IMR-90 (cell line): Measurements from ENCODE around the gene RTBDN. TPM values are rescaled to one million over a fixed set of nuclear protein-coding genes. Genes with fewer than 3 reads are reported as not detected.
A peak's percentile ranks its signal among the peaks of the same experiment; 100 is the strongest.

Experiments
- ATAC-seq: fragments of 200-7000 bp; cut with Tn5 transposase; 2 replicates; pipeline ENCODE4 v1.9.1; 2020; ENCODE audit warnings: low read depth, mild to moderate bottlenecking, moderate library complexity
- BruUV-seq: library from RNA; stranded (reverse); fragments of 400-500 nt; replicated peaks from 2 replicates; lab custom pipeline; 2021; lab: Mats Ljungman, UMichigan
- CTCF ChIA-PET: fragments of 300-600 bp; formaldehyde crosslinking; extraction: SDS; loops from one replicate; lab custom pipeline; 2021; ENCODE audit warnings: antibody characterized with exemption; lab: Yijun Ruan, JAX
- POLR2A ChIA-PET: fragments of 300-600 bp; sonication (Branson Sonifier 250); formaldehyde crosslinking; loops from one replicate; lab custom pipeline; 2022; ENCODE audit warnings: antibody characterized with exemption; ENCODE audit not compliant: unreplicated experiment; lab: Charles Lee
- DNase-seq: peaks from one replicate; pipeline ENCODE4 v3.0.0; 2013
- H2AFZ ChIP-seq: replicated peaks from 2 replicates; pipeline ENCODE3; 2013; ENCODE audit warnings: low read length, mild to moderate bottlenecking; ENCODE audit not compliant: poor library complexity
- H2AK5ac ChIP-seq: 2 replicates; pipeline ENCODE4 v1.6.1; 2013; ENCODE audit warnings: low read depth, low read length, inconsistent platforms
- H2AK9ac ChIP-seq: replicated peaks from 2 replicates; pipeline ENCODE3; 2013; ENCODE audit warnings: mild to moderate bottlenecking, low read depth, low read length, moderate library complexity; ENCODE audit not compliant: poor library complexity
- H2BK120ac ChIP-seq: 2 replicates; pipeline ENCODE4 v1.6.1; 2013; ENCODE audit warnings: low read depth, low read length, inconsistent platforms
- H2BK15ac ChIP-seq: 3 replicates; pipeline ENCODE4 v1.6.1; 2013; ENCODE audit warnings: low read depth, low read length, inconsistent platforms
- H2BK20ac ChIP-seq: 2 replicates; pipeline ENCODE4 v1.6.1; 2013; ENCODE audit warnings: low read depth, mild to moderate bottlenecking, inconsistent platforms, low read length, moderate library complexity
- H2BK5ac ChIP-seq: 2 replicates; pipeline ENCODE4 v1.6.1; 2013; ENCODE audit warnings: mild to moderate bottlenecking, low read depth, low read length, inconsistent platforms; ENCODE audit not compliant: poor library complexity, severe bottlenecking
- H3K14ac ChIP-seq: replicated peaks from 2 replicates; pipeline ENCODE4 v1.6.1; 2013; ENCODE audit warnings: low read depth, low read length, inconsistent platforms
- H3K18ac ChIP-seq: 2 replicates; pipeline ENCODE4 v1.6.1; 2013; ENCODE audit warnings: low read depth, low read length, control low read depth
- H3K23ac ChIP-seq: 2 replicates; pipeline ENCODE4 v1.6.1; 2013; ENCODE audit warnings: low read depth, low read length, inconsistent platforms
- H3K27ac ChIP-seq: 2 replicates; pipeline ENCODE4 v1.5.1; 2013; ENCODE audit warnings: mild to moderate bottlenecking, control low read depth, low read length; ENCODE audit not compliant: insufficient read depth
- H3K27me3 ChIP-seq: 2 replicates; pipeline ENCODE4 v1.6.1; 2013; ENCODE audit warnings: low read length; ENCODE audit not compliant: control insufficient read depth, insufficient read depth
- H3K36me3 ChIP-seq: 2 replicates; pipeline ENCODE4 v1.6.1; 2013; ENCODE audit warnings: low read length, mixed read lengths; ENCODE audit not compliant: control insufficient read depth, insufficient read depth
- H3K4ac ChIP-seq: 2 replicates; pipeline ENCODE4 v1.6.1; 2013; ENCODE audit warnings: low read depth, low read length, inconsistent platforms
- H3K4me1 ChIP-seq: 2 replicates; pipeline ENCODE4 v1.6.1; 2013; ENCODE audit warnings: low read length, mixed read lengths; ENCODE audit not compliant: control insufficient read depth, insufficient read depth
- H3K4me2 ChIP-seq: 2 replicates; pipeline ENCODE4 v1.6.1; 2013; ENCODE audit warnings: low read depth, mild to moderate bottlenecking, control low read depth, low read length, moderate library complexity
- H3K4me3 ChIP-seq: 2 replicates; pipeline ENCODE4 v1.5.1; 2013; ENCODE audit warnings: low read depth, mild to moderate bottlenecking, control low read depth, low read length, moderate library complexity; ENCODE audit not compliant: insufficient read depth
- H3K56ac ChIP-seq: 2 replicates; pipeline ENCODE4 v1.6.1; 2013; ENCODE audit warnings: low read length, inconsistent platforms; ENCODE audit not compliant: insufficient read depth; ENCODE audit errors: extremely low read depth
- H3K79me1 ChIP-seq, 2 experiments: 2 replicates each; pipeline ENCODE4 v1.6.1; 2013; ENCODE audit warnings: low read length in 2 of 2, inconsistent platforms in 1 of 2, low read depth in 1 of 2
- H3K9ac ChIP-seq: 2 replicates; pipeline ENCODE4 v1.6.1; 2013; ENCODE audit warnings: low read depth, low read length, control low read depth
- H3K9me1 ChIP-seq: 2 replicates; pipeline ENCODE4 v1.6.1; 2013; ENCODE audit warnings: low read length, inconsistent platforms; ENCODE audit not compliant: insufficient read depth
- H3K9me3 ChIP-seq: 2 replicates; pipeline ENCODE4 v1.6.1; 2013; ENCODE audit warnings: low read length; ENCODE audit not compliant: control insufficient read depth, insufficient read depth
- H4K20me1 ChIP-seq: 2 replicates; pipeline ENCODE4 v1.6.1; 2013; ENCODE audit warnings: low read length, inconsistent platforms; ENCODE audit not compliant: insufficient read depth
- H4K5ac ChIP-seq: 2 replicates; pipeline ENCODE4 v1.6.1; 2013; ENCODE audit warnings: mild to moderate bottlenecking, low read depth, low read length, control low read depth
- H4K8ac ChIP-seq, 2 experiments: 2 replicates each; pipeline ENCODE4 v1.6.1; 2013; ENCODE audit warnings: low read depth in 2 of 2, low read length in 2 of 2, control low read depth in 1 of 2, inconsistent platforms in 1 of 2
- H4K91ac ChIP-seq: 2 replicates; pipeline ENCODE4 v1.6.1; 2013; ENCODE audit warnings: low read depth, low read length, inconsistent platforms; ENCODE audit not compliant: insufficient read depth
- BHLHE40 ChIP-seq: fragments of 150-350 bp; IDR thresholded peaks from 2 replicates; pipeline ENCODE4 v1.6.1; 2016; ENCODE audit warnings: mild to moderate bottlenecking, low read depth, low read length
- CEBPB ChIP-seq: IDR thresholded peaks from 2 replicates; pipeline ENCODE4 v1.6.1; 2012; ENCODE audit warnings: low read depth, low read length, improper control_type of control experiment
- CTCF ChIP-seq: conservative IDR thresholded peaks from 2 replicates; pipeline ENCODE4 v1.5.1; 2012; ENCODE audit warnings: mild to moderate bottlenecking, low read depth, low read length, improper control_type of control experiment
- NFE2L2 ChIP-seq: fragments of 150-350 bp; IDR thresholded peaks from 2 replicates; pipeline ENCODE4 v1.6.1; 2016; ENCODE audit warnings: low read depth, mild to moderate bottlenecking, low read length
- POLR2A ChIP-seq: IDR thresholded peaks from 2 replicates; pipeline ENCODE4 v1.6.1; 2012; ENCODE audit warnings: mild to moderate bottlenecking, low read depth, low read length
- RAD21 ChIP-seq: IDR thresholded peaks from 2 replicates; pipeline ENCODE4 v1.6.1; 2012; ENCODE audit warnings: low read length, improper control_type of control experiment
- SMC3 ChIP-seq: fragments of 150-350 bp; IDR thresholded peaks from 2 replicates; pipeline ENCODE4 v1.6.1; 2016; ENCODE audit warnings: low read depth, mild to moderate bottlenecking, antibody characterized with exemption, low read length, moderate library complexity
- WGBS, 2 experiments: methylation state at CpG; one replicate each; pipeline versions ENCODE4 v1.1.5 to v1.1.7; 2013; ENCODE audit warnings: missing lambda C conversion rate in 2 of 2; ENCODE audit not compliant: insufficient read length in 1 of 2; ENCODE audit errors: extremely low coverage in 2 of 2; 5-methylcytosine and 5-hydroxymethylcytosine counted together
- dilution Hi-C: fragments of 300-500 bp; cut with HindIII; formaldehyde crosslinking; loops from one replicate; pipeline ENCODE4 v1.14.3; 2018; ENCODE audit warnings: low sequenced_read_pairs; ENCODE audit not compliant: unreplicated experiment
- in situ Hi-C: fragments of 300-500 bp; cut with MboI; formaldehyde crosslinking; loops from 3 replicates; pipeline ENCODE4 v1.14.3; 2019; ENCODE audit warnings: low sequenced_read_pairs, inconsistent platforms, mixed read lengths
- intact Hi-C: fragments of 100-400 bp; cut with micrococcal nuclease; formaldehyde crosslinking; loops from 2 replicates; pipeline ENCODE4 v1.10.0; 2022
- polyA plus RNA-seq, 3 experiments: library from polyadenylated mRNA; depleted of rRNA; stranded (reverse); fragments of >200 nt; gene quantifications; 2 replicates each; pipeline ENCODE4 v1.2.3, GENCODE V29; 2012; ENCODE audit warnings: low replicate concordance in 1 of 3
- total RNA-seq: library from RNA; depleted of rRNA; stranded (reverse); fragments of >200 nt; gene quantifications from 2 replicates; pipeline ENCODE4 v1.2.3, GENCODE V29; 2012

Gene RTBDN
- total and polyA plus RNA-seq, 2 of the 4 experiments (the other 2 are of a cell fraction): 0.07 TPM; not detected in 1

- TF ChIP-seq CTCF: no peak
These were observed 34.0 kb downstream of the RTBDN start (continued) for GRCh38 chr19:12800466-12800770.

- Histone ChIP-seq H2AK9ac (peak overlapping the region; percentile 9), H3K79me1 (peaks cover 4 to 22% of the 10 kb centered on the region in 2 experiments; a peak in 3 of 4 replicates), H2AFZ (no peak overlapping the region), H3K23ac (peak overlapping the region; percentile 94; the same call in 1 of the 2 replicates), H3K4me3 (no peak overlapping the region), H4K20me1 (no peaks in the 10 kb centered on the region), H3K36me3 (peaks cover 9% of the 10 kb centered on the region), H4K5ac (no peak overlapping the region), H3K27me3 (no peaks in the 10 kb centered on the region), H3K9ac (no peak overlapping the region), H2AK5ac (no peak overlapping the region), H2BK5ac (no peak overlapping the region), H3K9me3 (no peaks in the 10 kb centered on the region), H3K18ac (no peak overlapping the region), H3K27ac (no peak overlapping the region), H2BK15ac (no peak overlapping the region), H3K4me2 (no peak overlapping the region), H3K9me1 (no peaks in the 10 kb centered on the region), H2BK20ac (no peak overlapping the region), H2BK120ac (no peak overlapping the region), H3K56ac (no peak overlapping the region), H4K91ac (no peak overlapping the region), H3K4me1 (peaks cover 6% of the 10 kb centered on the region), H3K4ac (no peak overlapping the region), H4K8ac (no peak overlapping the region), H3K14ac (no peak overlapping the region)
- no peak for ATAC-seq
- no peak for DNase-seq
- in situ Hi-C loops: loop anchor here (5.0 to 25.0 kb wide), 2 partner anchors 33 to 1037 kb away; no protein-coding TSS in a partner anchor
- TF ChIP-seq RAD21 (no peak), NFE2L2 (no peak), SMC3 (no peak), CEBPB (no peak), POLR2A (0 out of 2 replicates have a peak, but pooled peaks have one; percentile 27), BHLHE40 (no peak)
- CTCF ChIA-PET: interaction anchor here (0.6 to 1.4 kb wide), 5 partner anchors 34 to 1371 kb away, joined by 3 to 5 read pairs (median 3); no protein-coding TSS in a partner anchor
- dilution Hi-C loops: no loop called here
- BruUV-seq: no TSS peak
- POLR2A ChIA-PET: interaction anchor here (0.6 kb wide), 1 partner anchor 36 kb away, joined by 8 read pairs; no protein-coding TSS in a partner anchor
- 95% methylated on average over 10 of the region's 18 CpGs; no CpG with 5 or more reads in 1 of the 2 experiments for WGBS, 2 experiments
- intact Hi-C loops: no loop called here
These were observed 34.5 kb downstream of the RTBDN start for GRCh38 chr19:12799742-12800465.
